Muscle layer of colon (tissue), 2 donors: ENCODE measurements around the gene PRLR.
"Not testable (repeated sequence)": the region's sequence is repeated elsewhere in the genome, so short reads cannot be mapped to it uniquely, and the experiment has no call there.

ENCODE experiments used
- H3K27ac ChIP-seq: one replicate; pipeline ENCODE4 v1.7.0; 2013; ENCODE audit warnings: low read depth, mild to moderate bottlenecking, low read length, moderate library complexity
- H3K27me3 ChIP-seq, 2 donors: one replicate each; pipeline ENCODE4 v1.7.0; 2013; ENCODE audit warnings: low read length in 2 of 2, mild to moderate bottlenecking in 2 of 2; ENCODE audit not compliant: insufficient read depth in 2 of 2, control insufficient read depth in 1 of 2
- H3K36me3 ChIP-seq: one replicate; pipeline ENCODE4 v1.7.0; 2013; ENCODE audit warnings: mild to moderate bottlenecking, low read length; ENCODE audit not compliant: insufficient read depth
- H3K4me1 ChIP-seq: one replicate; pipeline ENCODE4 v1.7.0; 2013; ENCODE audit warnings: mild to moderate bottlenecking, low read length; ENCODE audit not compliant: insufficient read depth
- H3K4me3 ChIP-seq, 2 donors: one replicate each; pipeline ENCODE4 v1.7.0; 2013; ENCODE audit warnings: low read length in 2 of 2, low read depth in 1 of 2, mild to moderate bottlenecking in 1 of 2, moderate library complexity in 1 of 2
- H3K9ac ChIP-seq: one replicate; pipeline ENCODE4 v1.7.0; 2013; ENCODE audit warnings: low read length
- H3K9me3 ChIP-seq: one replicate; pipeline ENCODE4 v1.7.0; 2013; ENCODE audit warnings: mild to moderate bottlenecking, low read length
- donor health status: abdominal sarcoma.
- donor health status: Adenocarcinoma of cecum.

PRLR gene

DNA sequence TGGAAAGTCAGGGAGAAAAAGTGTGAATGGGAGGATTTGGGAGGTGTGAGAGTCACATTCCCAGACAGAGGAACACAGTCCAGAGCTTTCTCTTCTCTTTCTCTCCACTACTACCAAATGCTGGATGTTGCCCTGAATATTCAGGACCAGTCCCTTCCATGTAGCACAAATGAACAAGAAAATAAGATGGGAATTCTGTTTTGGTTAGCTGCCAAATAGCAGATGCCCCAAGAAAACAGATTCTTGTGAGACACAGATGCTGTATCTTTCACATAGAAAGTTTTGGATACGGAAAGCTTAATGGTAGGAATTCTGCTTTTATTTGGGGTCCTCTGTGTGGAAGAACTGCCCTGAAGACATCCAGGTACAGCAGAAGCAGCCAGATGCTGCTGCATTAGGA is 37.8 kb downstream of the PRLR start:
- no peak overlapping the region for H3K9ac ChIP-seq
- H3K27me3 ChIP-seq = no peaks in the 10 kb centered on the region
- no peaks in the 10 kb centered on the region for H3K4me1 ChIP-seq
- no peak overlapping the region for H3K4me3 ChIP-seq
- no peak overlapping the region for H3K27ac ChIP-seq
- H3K9me3 ChIP-seq = no peaks in the 10 kb centered on the region
- H3K36me3 ChIP-seq = no peaks in the 10 kb centered on the region

DNA sequence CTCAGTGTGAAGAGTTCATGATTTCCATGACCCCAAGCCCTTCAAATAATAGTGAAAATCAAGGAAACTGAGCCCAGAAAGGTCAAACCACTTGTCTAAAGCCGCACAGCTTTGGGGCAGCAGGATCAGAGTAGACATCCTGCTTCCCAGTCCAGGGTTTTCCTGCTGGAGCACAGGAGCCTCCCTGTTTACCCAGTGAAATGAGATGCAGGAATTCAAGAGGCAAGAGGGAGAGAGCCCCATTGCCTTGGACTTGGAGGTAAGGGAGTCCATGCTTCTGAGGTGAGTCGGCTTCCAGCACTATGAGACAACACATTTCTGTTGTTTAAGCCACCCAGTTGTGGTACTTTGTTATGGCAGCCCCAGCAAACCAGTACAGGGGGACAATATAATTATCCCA is 40.5 kb downstream of the PRLR start:
- not testable (repeated sequence) for H3K4me1 ChIP-seq, H3K4me3 ChIP-seq, H3K27me3 ChIP-seq, H3K9ac ChIP-seq, H3K27ac ChIP-seq, H3K9me3 ChIP-seq, H3K36me3 ChIP-seq

DNA sequence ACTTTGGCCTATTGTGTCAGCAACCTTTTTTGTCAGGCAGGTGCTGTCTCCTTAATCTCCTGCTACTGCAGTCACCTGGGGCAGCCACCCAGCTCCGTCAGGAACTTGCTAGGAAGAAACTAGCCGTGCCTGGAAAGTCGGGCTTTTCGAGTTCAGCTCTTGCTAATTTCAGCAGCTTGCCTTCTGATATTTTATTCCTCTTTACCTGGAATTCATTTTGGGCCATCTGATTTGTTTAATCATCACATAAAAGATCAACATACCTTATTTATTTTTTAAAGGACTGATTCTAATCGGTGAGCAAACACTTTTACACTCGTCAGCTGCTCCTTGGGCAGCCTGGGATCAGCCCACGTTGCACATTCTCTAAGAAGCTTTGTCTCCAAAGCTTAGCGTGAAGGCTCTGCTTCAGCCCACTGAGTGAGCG is 42.2 kb downstream of the PRLR start:
- Histone ChIP-seq H3K9ac (no peak overlapping the region), H3K9me3 (no peaks in the 10 kb centered on the region), H3K4me3 (no peak overlapping the region), H3K27ac (no peak overlapping the region), H3K4me1 (no peaks in the 10 kb centered on the region), H3K27me3 (no peaks in the 10 kb centered on the region), H3K36me3 (no peaks in the 10 kb centered on the region)

DNA sequence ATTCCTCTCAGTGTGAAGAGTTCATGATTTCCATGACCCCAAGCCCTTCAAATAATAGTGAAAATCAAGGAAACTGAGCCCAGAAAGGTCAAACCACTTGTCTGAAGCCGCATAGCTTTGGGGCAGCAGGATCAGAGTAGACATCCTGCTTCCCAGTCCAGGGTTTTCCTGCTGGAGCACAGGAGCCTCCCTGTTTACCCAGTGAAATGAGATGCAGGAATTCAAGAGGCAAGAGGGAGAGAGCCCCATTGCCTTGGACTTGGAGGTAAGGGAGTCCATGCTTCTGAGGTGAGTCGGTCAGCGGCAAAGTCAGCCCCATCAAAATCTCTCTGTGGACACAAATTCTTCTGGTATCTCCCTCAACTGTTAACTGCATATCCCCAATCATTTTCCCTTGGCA is 42.7 kb downstream of the PRLR start:
- H3K9ac ChIP-seq, H3K4me3 ChIP-seq, H3K36me3 ChIP-seq, H3K27ac ChIP-seq, H3K9me3 ChIP-seq, H3K27me3 ChIP-seq, H3K4me1 ChIP-seq: not testable (repeated sequence)

DNA sequence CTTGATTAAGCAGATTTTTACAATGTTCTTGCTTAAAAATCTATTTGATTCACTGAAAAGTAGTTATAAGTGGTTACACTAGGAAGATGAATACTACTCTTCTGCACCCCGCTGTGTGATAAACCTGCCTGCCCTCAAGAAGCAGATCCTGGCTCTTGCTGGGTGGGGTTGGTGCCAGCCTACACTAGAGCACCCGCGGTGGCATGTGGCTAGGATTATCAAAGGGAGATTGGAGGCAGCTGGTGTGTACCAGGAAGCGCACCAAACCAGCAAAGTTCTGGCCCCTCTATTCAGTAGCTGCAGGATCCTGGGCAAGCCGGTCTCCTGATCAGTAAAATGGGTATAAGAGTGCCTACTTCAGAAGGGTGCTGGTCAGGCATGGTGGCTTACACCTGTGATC is 43.5 kb downstream of the PRLR start:
- H3K9ac ChIP-seq = no peak overlapping the region
- H3K4me3 ChIP-seq = no peak overlapping the region
- no peaks in the 10 kb centered on the region for H3K36me3 ChIP-seq
- no peaks in the 10 kb centered on the region for H3K4me1 ChIP-seq
- no peaks in the 10 kb centered on the region for H3K27me3 ChIP-seq
- H3K9me3 ChIP-seq = no peaks in the 10 kb centered on the region
- no peak overlapping the region for H3K27ac ChIP-seq

DNA sequence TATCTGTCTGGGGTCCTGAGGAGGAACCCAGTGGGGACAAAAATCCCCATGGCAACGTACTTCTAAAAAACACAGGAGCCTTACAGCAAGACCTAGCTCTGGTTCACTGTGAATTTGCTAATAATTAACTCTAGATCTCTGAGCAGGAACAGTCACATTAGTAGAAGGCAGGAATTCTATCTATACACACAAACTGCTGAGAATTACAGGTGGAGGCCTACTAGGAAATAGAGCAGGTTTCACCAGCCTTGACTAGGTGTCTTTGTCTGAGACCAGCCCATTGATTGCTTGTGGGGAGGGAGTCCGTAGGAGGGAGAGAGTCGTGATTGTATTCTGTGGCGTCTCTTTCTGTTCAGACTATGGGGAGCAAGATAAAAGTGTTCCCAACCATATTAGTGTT is 44.8 kb downstream of the PRLR start:
- no peaks in the 10 kb centered on the region for H3K36me3 ChIP-seq
- H3K4me1 ChIP-seq = no peaks in the 10 kb centered on the region
- H3K9me3 ChIP-seq = no peaks in the 10 kb centered on the region
- no peaks in the 10 kb centered on the region for H3K27me3 ChIP-seq
- no peak overlapping the region for H3K27ac ChIP-seq
- H3K9ac ChIP-seq = no peak overlapping the region
- no peak overlapping the region for H3K4me3 ChIP-seq

DNA sequence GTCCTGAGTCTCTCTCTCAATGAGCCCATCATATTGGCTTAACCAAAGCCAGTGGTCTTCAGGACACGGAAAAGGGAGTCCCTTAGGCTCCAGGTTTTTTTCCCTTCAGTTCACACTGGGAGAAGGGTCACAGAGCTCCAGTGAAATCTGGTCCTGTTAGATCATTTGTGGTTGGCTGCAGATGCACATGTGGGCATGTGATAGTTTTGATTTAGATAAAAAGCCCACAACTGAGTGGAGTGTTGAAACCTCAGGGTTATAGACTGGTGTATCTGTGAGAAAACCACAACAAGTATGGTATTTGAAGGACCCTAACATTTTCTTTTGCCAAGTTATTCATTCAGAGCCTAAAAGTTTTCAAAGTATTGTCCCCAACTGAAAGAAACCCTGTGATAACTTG is 46.7 kb downstream of the PRLR start:
- no peak overlapping the region for H3K27ac ChIP-seq
- H3K4me1 ChIP-seq = no peaks in the 10 kb centered on the region
- no peaks in the 10 kb centered on the region for H3K36me3 ChIP-seq
- no peaks in the 10 kb centered on the region for H3K9me3 ChIP-seq
- H3K27me3 ChIP-seq = no peaks in the 10 kb centered on the region
- no peak overlapping the region for H3K4me3 ChIP-seq
- no peak overlapping the region for H3K9ac ChIP-seq

DNA sequence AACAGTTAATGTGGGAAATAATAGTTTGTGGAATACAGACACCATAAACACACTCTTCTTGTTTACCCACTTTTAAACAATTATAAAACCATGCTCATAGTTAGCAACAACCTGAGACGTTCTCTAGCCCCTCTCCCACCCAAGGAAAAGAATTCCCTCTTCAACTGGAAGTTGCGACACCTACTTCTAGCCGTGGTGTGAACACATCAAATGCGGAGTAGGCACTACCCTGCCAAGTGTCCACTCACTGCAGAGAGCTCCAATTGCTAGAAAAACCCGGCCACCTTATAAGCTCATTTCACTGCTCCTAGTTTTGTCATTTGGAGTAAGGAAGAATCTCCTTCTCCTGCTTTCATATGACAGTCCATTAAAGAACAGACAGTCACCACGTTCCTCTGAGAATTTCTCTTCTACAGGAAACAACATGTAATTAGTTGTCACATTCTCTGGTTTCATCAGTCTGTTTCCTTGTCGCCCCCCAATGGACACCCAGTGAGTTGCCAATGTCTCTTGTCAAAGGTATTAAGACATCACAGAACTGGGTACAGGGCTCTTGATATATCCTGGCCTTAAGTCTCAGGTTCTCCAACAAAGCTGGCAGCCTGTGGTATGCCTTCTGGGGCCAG is 47.3 kb downstream of the PRLR start:
- H3K9ac ChIP-seq = no peak overlapping the region
- no peaks in the 10 kb centered on the region for H3K9me3 ChIP-seq
- H3K4me3 ChIP-seq = no peak overlapping the region
- no peaks in the 10 kb centered on the region for H3K36me3 ChIP-seq
- no peak overlapping the region for H3K27ac ChIP-seq
- H3K4me1 ChIP-seq = no peaks in the 10 kb centered on the region
- H3K27me3 ChIP-seq = no peaks in the 10 kb centered on the region

DNA sequence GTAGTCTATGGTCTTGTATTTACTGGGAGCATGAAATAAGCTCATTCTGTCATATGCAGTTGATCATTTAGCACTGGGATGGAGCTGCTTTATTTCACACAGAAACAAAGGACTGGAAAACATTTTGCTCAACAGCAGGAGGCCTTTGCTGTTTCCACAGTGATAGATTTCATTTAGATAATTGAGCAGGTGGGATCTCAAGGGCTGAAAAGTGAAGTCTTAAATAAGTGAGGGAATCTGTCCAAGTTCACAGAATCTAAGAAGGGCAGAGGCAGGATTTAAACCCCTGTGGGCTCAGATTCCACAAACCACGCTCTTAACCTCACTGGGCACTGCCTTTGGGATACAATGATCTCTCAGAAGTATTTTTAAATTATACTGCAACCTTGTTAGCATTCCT is 47.8 kb downstream of the PRLR start:
- Histone ChIP-seq H3K4me3 (no peak overlapping the region), H3K27ac (no peak overlapping the region), H3K27me3 (no peaks in the 10 kb centered on the region), H3K9me3 (no peaks in the 10 kb centered on the region), H3K4me1 (no peaks in the 10 kb centered on the region), H3K36me3 (no peaks in the 10 kb centered on the region), H3K9ac (no peak overlapping the region)

DNA sequence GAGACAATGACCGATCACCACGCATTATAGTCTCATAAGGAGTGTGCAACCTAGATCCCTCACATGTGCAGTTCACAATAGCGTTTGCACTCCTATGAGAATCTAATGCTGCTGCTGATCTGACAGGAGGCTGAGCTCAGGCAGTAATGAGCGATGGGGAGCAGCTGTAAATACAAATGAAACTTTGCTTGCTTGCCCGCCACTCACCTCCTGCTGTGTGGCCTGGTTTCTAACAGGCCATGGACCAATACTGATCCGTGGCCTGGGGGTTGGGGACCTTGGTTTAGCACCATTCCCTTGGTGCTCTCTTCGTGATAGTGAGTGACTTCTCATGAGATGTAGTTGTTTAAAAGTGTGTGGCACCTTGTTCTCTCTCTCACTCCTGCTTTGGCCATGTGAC is 50.2 kb downstream of the PRLR start:
- Histone ChIP-seq H3K9me3 (no peaks in the 10 kb centered on the region), H3K27ac (no peak overlapping the region), H3K9ac (no peak overlapping the region), H3K4me1 (no peaks in the 10 kb centered on the region), H3K4me3 (no peak overlapping the region), H3K27me3 (no peaks in the 10 kb centered on the region), H3K36me3 (no peaks in the 10 kb centered on the region)

DNA sequence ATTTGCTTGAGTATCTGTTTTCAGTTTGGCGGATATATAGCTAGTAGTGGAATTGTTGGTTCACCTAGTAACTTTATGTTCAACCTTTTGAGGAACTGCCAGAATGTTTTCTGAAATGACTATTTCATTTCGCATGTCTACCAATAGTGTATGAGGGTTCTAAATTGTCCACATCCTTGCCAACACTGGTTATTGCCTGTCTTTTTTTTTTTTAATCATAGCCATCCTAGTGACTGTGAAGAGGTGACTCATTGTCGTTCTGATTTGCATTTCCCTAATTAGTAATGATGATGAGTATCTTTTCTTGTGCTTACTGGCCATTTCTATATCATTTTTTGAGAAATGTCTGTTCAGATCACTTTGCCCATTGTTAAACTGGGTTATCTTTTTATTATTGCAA is 52.5 kb downstream of the PRLR start:
- no peaks in the 10 kb centered on the region for H3K27me3 ChIP-seq
- H3K9ac ChIP-seq = no peak overlapping the region
- H3K27ac ChIP-seq = no peak overlapping the region
- H3K4me3 ChIP-seq = no peak overlapping the region
- no peaks in the 10 kb centered on the region for H3K9me3 ChIP-seq
- no peaks in the 10 kb centered on the region for H3K36me3 ChIP-seq
- no peaks in the 10 kb centered on the region for H3K4me1 ChIP-seq

DNA sequence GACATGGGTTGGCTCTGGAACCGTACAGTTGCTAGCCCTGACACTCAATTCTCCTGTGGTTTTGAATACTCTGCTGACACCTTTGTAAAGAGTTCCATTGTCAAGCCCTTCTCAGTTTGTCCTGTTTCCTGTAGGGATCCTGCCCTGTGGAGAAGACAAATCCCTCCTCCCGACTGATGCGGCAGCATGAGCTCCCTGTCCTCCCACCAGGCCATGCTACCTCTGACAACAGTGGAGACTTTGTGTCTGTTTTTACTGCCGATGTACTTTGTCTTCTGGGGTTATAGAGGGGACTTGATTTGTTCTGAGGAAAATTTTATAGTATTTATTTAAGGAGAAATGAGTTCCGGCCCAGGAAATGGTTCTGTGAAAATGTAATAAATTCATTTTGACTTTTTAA is 57.8 kb downstream of the PRLR start:
- H3K27me3 ChIP-seq = no peaks in the 10 kb centered on the region
- H3K9me3 ChIP-seq = no peaks in the 10 kb centered on the region
- H3K9ac ChIP-seq = no peak overlapping the region
- H3K4me3 ChIP-seq = no peak overlapping the region
- H3K4me1 ChIP-seq = no peaks in the 10 kb centered on the region
- H3K36me3 ChIP-seq = no peaks in the 10 kb centered on the region
- no peak overlapping the region for H3K27ac ChIP-seq
